Amniotic epithelial cell (primary cell): ENCODE data around the gene DHDH.

ENCODE experiments used
- DNase-seq: peaks from one replicate; pipeline ENCODE4 v3.0.0-alpha.2; 2010; ENCODE audit warnings: low read depth

DHDH gene

GRCh38 chr19:48992581-48993174 lies 59.2 kb downstream of the DHDH start:
- no peak for DNase-seq

- DNase-seq = peak; percentile 99
Observed at GRCh38 chr19:48993175-48994034, 59.9 kb downstream of the DHDH start, which contains the start of the genes GYS1 and RUVBL2. Gene GYS1, minus strand, starts transcription at chr19:48993309. Its CDS starts 197 bp downstream, at chr19:48993112. Gene RUVBL2, plus strand, starts transcription at chr19:48993887. Its CDS starts 25 bp downstream, at chr19:48993912.

GRCh38 chr19:48994035-48994386 lies 60.5 kb downstream of the DHDH start:
- no peak for DNase-seq
